ENCODE data around the gene MAP2K5.

Gene MAP2K5

GRCh38 chr15:67803996-67804843 is 261.7 kb downstream of the MAP2K5 start:
- CTCF ChIA-PET, result no interaction called here
- POLR2A ChIA-PET, result no interaction called here
- DNase-seq (ENCODE audit: extremely low spot score), result no peak
- TF ChIP-seq CTCF (IDR thresholded peaks at IDR 0.05; ENCODE audit: control extremely low read depth, extremely low read depth, low read depth, missing control alignments), result no peak

GRCh38 chr15:67805008-67805665 is 262.6 kb downstream of the MAP2K5 start:
- DNase-seq (ENCODE audit: extremely low spot score), result no peak
- ChIA-PET CTCF (no interaction called here), POLR2A (no interaction called here)
- no peak for TF ChIP-seq CTCF (IDR thresholded peaks at IDR 0.05; ENCODE audit: control extremely low read depth, extremely low read depth, low read depth, missing control alignments)

GRCh38 chr15:67805666-67806516 is 263.4 kb downstream of the MAP2K5 start:
- ChIA-PET POLR2A (no interaction called here), CTCF (interaction anchor here (1.4 kb wide), 1 partner anchor 349 kb away, joined by 3 read pairs; no protein-coding TSS in a partner anchor)
- DNase-seq (ENCODE audit: extremely low spot score), result no peak
- no peak for TF ChIP-seq CTCF (IDR thresholded peaks at IDR 0.05; ENCODE audit: control extremely low read depth, extremely low read depth, low read depth, missing control alignments)

- ChIA-PET POLR2A (no interaction called here), CTCF (interaction anchor here (1.4 kb wide), 1 partner anchor 349 kb away, joined by 3 read pairs; no protein-coding TSS in a partner anchor)
- TF ChIP-seq CTCF (IDR thresholded peaks at IDR 0.05; ENCODE audit: control extremely low read depth, extremely low read depth, low read depth, missing control alignments), result no peak
- DNase-seq (ENCODE audit: extremely low spot score), result no peak
Measured at GRCh38 chr15:67806536-67806935, 264.0 kb downstream of the MAP2K5 start.

GRCh38 chr15:67807141-67807540 is 264.6 kb downstream of the MAP2K5 start:
- DNase-seq (ENCODE audit: extremely low spot score), result no peak
- TF ChIP-seq CTCF (IDR thresholded peaks at IDR 0.05; ENCODE audit: control extremely low read depth, extremely low read depth, low read depth, missing control alignments), result no peak
- ChIA-PET POLR2A (no interaction called here), CTCF (interaction anchor here (1.4 kb wide), 1 partner anchor 350 kb away, joined by 3 read pairs; no protein-coding TSS in a partner anchor)

GRCh38 chr15:67807836-67808235 is 265.3 kb downstream of the MAP2K5 start:
- no peak for TF ChIP-seq CTCF (IDR thresholded peaks at IDR 0.05; ENCODE audit: control extremely low read depth, extremely low read depth, low read depth, missing control alignments)
- no peak for DNase-seq (ENCODE audit: extremely low spot score)
- ChIA-PET CTCF (interaction anchor here (1.1 to 1.4 kb wide), 2 partner anchors 30 to 351 kb away, joined by 3 read pairs; no protein-coding TSS in a partner anchor), POLR2A (no interaction called here)
